Neural progenitor cell (in vitro differentiated cells): ENCODE measurements around the gene SPRED2.

Experiments
- CTCF ChIP-seq: fragments of 200-600 bp; sonication (generic); IDR thresholded peaks from 2 replicates; pipeline ENCODE4 v1.5.1; 2017; ENCODE audit warnings: antibody characterized with exemption, mild to moderate bottlenecking
- EZH2 ChIP-seq: fragments of 200-600 bp; sonication (generic); IDR thresholded peaks from 2 replicates; pipeline ENCODE4 v1.6.1; 2017; ENCODE audit warnings: antibody characterized with exemption, mild to moderate bottlenecking, moderate library complexity
- EZH2phosphoT487 ChIP-seq: fragments of 200-600 bp; sonication (generic); IDR thresholded peaks from 2 replicates; pipeline ENCODE4 v1.6.1; 2017; ENCODE audit warnings: antibody characterized with exemption

- TF ChIP-seq CTCF (no peak), EZH2 (no peak), EZH2phosphoT487 (no peak)
These were observed 102.9 kb downstream of the SPRED2 start for GRCh38 chr2:65329525-65329924.
